Right lobe of liver (tissue), 4 donors: ENCODE data around the gene CYP3A7.

ENCODE experiments used
- POLR2A ChIP-seq: fragments of 450-650 bp; IDR thresholded peaks from one replicate; pipeline ENCODE4 v1.6.1; 2017; ENCODE audit warnings: antibody characterized with exemption, mild to moderate bottlenecking
- TF ChIP-seq, protein P1 (sequence below), 4 donors: fragments of 200-600 bp in 3 of 4; fragments of 450-650 bp in 1 of 4; IDR thresholded peaks; one replicate each; pipeline versions ENCODE4 v1.5.1 to v1.8.0; 2016 to 2022; ENCODE audit warnings: antibody characterized with exemption in 4 of 4, mild to moderate bottlenecking in 2 of 4
- donor health status: DM: no; HTN: no; CAD: no.
- donor health status: DM: no; HTN: no; CAD: no.
- donor health status: DM: no; HTN: yes; CAD: no.

DNA sequence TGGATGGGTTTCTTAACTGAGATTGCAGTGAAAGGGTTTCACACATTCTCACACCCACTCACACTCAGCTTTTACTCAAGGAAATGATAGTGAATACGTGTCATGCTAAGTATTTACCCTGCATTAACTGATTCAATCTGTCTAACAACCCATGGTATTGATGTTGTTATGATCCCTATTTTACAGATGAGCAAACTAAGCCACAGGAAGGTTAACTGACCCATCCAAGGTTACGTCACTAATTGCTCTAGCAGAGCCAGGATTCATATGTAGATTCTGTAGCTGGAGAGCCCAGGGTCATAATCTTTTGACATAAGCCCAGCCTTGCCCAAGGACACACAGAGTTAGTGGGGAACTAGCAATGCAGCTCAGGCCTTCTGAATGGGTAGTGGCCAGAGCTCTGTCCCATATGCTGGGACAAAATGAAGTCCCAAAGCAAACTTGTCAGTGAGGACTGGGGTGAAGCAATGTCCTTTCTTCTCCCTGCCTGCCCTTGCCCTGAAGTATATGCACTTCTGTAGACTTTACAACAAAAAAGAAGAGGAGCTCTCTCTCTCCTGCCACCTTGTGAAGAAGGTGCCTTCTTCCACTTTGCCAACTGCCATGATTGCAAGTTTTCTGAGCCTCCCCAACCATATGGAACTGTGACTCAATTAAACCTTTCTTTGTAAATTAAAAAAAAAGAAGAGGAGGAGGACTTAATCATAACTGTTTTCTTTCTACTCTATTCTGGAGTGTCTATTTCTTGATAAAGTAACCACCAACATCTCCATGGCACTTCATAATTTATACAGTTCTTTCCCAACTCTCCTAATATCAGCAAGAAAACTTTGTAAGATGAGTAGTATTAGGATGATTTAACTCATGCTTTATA lies 4.9 kb upstream of the CYP3A7 start:
- TF ChIP-seq, protein P1, sequence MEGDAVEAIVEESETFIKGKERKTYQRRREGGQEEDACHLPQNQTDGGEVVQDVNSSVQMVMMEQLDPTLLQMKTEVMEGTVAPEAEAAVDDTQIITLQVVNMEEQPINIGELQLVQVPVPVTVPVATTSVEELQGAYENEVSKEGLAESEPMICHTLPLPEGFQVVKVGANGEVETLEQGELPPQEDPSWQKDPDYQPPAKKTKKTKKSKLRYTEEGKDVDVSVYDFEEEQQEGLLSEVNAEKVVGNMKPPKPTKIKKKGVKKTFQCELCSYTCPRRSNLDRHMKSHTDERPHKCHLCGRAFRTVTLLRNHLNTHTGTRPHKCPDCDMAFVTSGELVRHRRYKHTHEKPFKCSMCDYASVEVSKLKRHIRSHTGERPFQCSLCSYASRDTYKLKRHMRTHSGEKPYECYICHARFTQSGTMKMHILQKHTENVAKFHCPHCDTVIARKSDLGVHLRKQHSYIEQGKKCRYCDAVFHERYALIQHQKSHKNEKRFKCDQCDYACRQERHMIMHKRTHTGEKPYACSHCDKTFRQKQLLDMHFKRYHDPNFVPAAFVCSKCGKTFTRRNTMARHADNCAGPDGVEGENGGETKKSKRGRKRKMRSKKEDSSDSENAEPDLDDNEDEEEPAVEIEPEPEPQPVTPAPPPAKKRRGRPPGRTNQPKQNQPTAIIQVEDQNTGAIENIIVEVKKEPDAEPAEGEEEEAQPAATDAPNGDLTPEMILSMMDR (IDR thresholded peaks at IDR 0.05): no peak
- no peak for TF ChIP-seq POLR2A
